Suprapubic skin (tissue), 4 donors: ENCODE results near the gene HBZ. TPM values are rescaled to one million over a fixed set of nuclear protein-coding genes. Genes with fewer than 3 reads are reported as not detected.

Experiments
- DNase-seq, 2 donors: peaks; one replicate each; pipeline ENCODE4 v3.0.0-alpha.2; 2019; ENCODE audit warnings: low spot score in 2 of 2
- H3K27ac ChIP-seq: fragments of 200-600 bp; sonication (generic); one replicate; pipeline ENCODE4 v1.5.1; 2019
- H3K27me3 ChIP-seq: fragments of 200-600 bp; sonication (generic); one replicate; pipeline ENCODE4 v1.5.1; 2019
- H3K36me3 ChIP-seq: fragments of 200-600 bp; sonication (generic); one replicate; pipeline ENCODE4 v1.5.1; 2019
- H3K4me1 ChIP-seq: fragments of 200-600 bp; sonication (generic); one replicate; pipeline ENCODE4 v1.5.1; 2019
- H3K4me3 ChIP-seq: fragments of 200-600 bp; sonication (generic); one replicate; pipeline ENCODE4 v1.5.1; 2019; ENCODE audit warnings: mild to moderate bottlenecking
- H3K9me3 ChIP-seq: fragments of 200-600 bp; sonication (generic); one replicate; pipeline ENCODE4 v1.5.1; 2019
- CTCF ChIP-seq, 2 donors: fragments of 200-600 bp in 1 of 2; fragments of 450-650 bp in 1 of 2; sonication (generic) in 1 of 2; IDR thresholded peaks; one replicate each; pipeline ENCODE4 v1.5.1; 2016 to 2019; ENCODE audit warnings: antibody characterized with exemption in 2 of 2, mild to moderate bottlenecking in 1 of 2, moderate library complexity in 1 of 2
- EP300 ChIP-seq: sonication (generic); formaldehyde crosslinking; IDR thresholded peaks from one replicate; pipeline ENCODE4 v1.6.1; 2017; ENCODE audit warnings: antibody characterized with exemption
- POLR2A ChIP-seq, 2 donors: fragments of 450-650 bp; IDR thresholded peaks; one replicate each; pipeline ENCODE4 v1.6.1; 2017; ENCODE audit warnings: antibody characterized with exemption in 2 of 2, mild to moderate bottlenecking in 2 of 2, moderate library complexity in 2 of 2
- POLR2AphosphoS5 ChIP-seq, 3 donors: sonication (generic); formaldehyde crosslinking; IDR thresholded peaks; one replicate each; pipeline ENCODE4 v1.6.1; 2017; ENCODE audit warnings: antibody characterized with exemption in 3 of 3
- WGBS: methylation state at CpG from one replicate; pipeline ENCODE4 v1.1.5; 2018; 5-methylcytosine and 5-hydroxymethylcytosine counted together
- total RNA-seq, 4 donors: library from RNA; depleted of rRNA; stranded (reverse); fragments of >200 nt; gene quantifications; one replicate each; pipeline ENCODE4 v1.1.0, GENCODE V29; 2016

The HBZ gene
- total RNA-seq, 4 donors from 2014 or later, result not detected

DNA sequence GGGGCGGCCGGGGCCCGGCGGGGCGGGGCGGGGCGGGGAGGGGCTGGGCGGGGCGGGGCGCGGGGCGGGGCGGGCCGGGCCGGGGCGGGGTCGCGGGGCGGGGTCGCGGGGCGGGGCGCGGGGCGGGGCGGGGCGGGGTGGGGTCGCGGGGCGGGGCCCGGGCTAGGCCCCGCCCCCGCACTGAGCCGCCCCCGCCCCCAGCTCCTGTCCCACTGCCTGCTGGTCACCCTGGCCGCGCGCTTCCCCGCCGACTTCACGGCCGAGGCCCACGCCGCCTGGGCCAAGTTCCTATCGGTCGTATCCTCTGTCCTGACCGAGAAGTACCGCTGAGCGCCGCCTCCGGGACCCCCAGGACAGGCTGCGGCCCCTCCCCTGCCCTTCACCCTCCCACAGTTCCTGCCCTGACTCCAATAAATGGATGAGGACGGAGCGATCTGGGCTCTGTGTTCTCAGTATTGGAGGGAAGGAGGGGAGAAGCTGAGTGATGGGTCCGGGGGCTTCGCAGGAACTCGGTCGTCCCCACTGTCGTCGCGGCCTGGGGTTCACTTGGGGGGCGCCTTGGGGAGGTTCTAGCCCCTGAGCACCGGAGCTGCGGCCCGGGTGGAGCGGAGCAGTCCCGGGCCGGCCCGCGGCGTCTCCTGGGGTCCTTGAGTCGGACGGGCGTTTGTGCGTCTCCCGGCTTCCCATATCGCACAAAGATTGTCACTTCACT lies 12.5 kb downstream of the HBZ start:
- Histone ChIP-seq H3K4me3 (peak overlapping the region; percentile 26), H3K27me3 (peaks cover 64% of the 10 kb centered on the region), H3K4me1 (peaks cover 18% of the 10 kb centered on the region), H3K27ac (no peak overlapping the region), H3K9me3 (no peaks in the 10 kb centered on the region), H3K36me3 (no peaks in the 10 kb centered on the region)
- WGBS, result no CpG with 5 or more reads among the region's 77 CpGs
- no peak for DNase-seq
- no peak for TF ChIP-seq CTCF (IDR thresholded peaks at IDR 0.05)

DNA sequence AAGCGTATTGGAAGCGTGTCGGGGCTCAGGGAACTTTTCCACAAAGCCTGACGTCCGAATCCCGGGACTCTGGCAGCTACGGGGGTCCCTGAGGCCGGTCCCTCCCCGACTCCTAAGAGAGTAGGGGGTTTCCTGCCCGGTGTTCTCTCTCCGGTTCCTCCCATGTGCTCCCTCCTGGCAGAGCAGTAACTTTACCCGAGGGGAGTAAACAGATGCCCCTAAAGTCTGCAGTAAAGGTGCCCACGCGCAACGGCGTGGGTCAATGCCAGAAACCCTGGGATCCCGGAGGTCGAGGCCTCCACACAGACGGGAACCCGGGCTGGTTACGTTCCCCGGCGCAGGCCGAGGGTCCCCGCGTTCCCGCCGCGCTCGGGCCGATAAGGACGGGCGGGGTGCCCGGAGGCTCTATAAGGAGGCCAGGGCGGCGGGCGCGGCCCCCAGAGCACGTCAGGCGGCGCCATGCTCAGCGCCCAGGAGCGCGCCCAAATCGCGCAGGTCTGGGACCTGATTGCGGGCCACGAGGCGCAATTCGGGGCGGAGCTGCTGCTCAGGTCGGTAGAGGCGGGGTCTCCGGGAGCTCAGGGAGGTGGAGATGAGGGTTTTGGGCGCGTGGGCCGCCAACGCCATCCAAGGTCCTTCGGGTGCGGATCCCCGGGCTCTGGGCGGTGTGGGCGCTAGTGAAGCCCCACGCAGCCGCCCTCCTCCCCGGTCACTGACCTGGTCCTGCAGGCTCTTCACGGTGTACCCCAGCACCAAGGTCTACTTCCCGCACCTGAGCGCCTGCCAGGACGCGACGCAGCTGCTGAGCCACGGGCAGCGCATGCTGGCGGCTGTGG lies 13.3 kb downstream of the HBZ start, which contains the start of gene HBM:
Gene HBM, plus strand, starts transcription at position 440 of the 836 bp plus-strand sequence. Its CDS starts 20 bp downstream, at position 460.
- H3K9me3 ChIP-seq, result no peaks in the 10 kb centered on the region
- no peak for DNase-seq
- no peak for TF ChIP-seq CTCF (IDR thresholded peaks at IDR 0.05)
- TF ChIP-seq POLR2AphosphoS5 (IDR thresholded peaks at IDR 0.05), result no peak
- WGBS, result 0% methylated on average over 22 of the region's 75 CpGs
- H3K27ac ChIP-seq, result no peak within 1 kb of the TSS
- H3K4me1 ChIP-seq, result peaks cover 18% of the 10 kb centered on the region
- H3K27me3 ChIP-seq, result peaks cover 68% of the 10 kb centered on the region
- H3K4me3 ChIP-seq, result peak within 1 kb of the TSS; percentile 26
- H3K36me3 ChIP-seq, result no peaks in the 10 kb centered on the region

DNA sequence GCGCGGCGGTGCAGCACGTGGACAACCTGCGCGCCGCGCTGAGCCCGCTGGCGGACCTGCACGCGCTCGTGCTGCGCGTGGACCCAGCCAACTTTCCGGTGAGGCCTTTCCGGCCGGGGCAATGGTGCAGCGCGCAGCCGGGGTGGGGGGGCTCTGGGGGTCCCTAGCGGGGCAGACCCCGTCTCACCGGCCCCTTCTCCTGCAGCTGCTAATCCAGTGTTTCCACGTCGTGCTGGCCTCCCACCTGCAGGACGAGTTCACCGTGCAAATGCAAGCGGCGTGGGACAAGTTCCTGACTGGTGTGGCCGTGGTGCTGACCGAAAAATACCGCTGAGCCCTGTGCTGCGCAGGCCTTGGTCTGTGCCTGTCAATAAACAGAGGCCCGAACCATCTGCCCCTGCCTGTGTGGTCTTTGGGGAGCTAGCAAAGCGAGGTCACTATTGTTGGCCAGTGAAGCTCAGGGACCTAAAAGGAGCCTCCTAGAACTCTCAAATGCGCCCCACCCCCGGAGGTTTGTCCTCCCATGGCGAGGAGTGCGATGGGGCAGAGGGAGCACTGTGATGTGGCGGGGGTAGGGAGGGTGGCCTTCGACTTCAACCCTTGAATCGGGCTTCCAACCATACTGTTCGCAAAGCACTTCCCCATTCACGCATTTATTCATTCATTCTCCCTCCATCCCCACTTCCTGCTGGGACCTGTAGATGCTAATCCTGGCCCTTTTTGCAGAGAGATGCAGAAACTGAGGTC lies 14.1 kb downstream of the HBZ start:
- Histone ChIP-seq H3K9me3 (no peaks in the 10 kb centered on the region), H3K36me3 (no peaks in the 10 kb centered on the region), H3K4me3 (peak overlapping the region; percentile 25), H3K27ac (no peak overlapping the region), H3K27me3 (peaks cover 72% of the 10 kb centered on the region), H3K4me1 (peaks cover 18% of the 10 kb centered on the region)
- 8% methylated on average over 18 of the region's 45 CpGs for WGBS
- no peak for TF ChIP-seq POLR2AphosphoS5 (IDR thresholded peaks at IDR 0.05)
- no peak for DNase-seq

DNA sequence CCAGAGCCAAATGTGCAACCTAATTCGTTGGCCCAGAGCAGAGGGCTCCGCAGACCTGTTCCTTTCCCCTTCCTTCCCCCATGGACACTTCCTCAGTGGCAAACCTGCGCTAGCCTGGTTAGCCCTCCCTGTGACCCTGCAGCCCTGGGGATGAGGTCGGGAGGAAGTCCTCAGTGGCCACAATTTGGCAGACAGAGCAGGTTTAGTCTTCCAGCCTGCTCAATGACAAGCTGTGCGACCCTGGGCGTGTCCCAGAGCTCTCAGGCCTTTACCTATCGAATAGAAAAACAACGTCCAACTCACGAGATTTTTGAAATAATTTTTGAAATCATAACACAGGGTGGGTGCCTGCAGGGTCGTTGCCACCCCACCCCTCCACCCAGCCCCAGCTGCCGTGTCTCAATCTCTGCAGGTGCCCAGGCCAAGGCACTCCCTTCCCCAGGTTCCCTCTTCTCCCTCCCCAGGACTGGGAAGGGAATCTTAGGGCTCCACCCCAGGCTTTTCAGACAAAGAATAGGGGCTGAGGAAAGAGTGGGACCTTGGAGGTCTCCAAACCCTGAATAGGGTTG lies 14.8 kb downstream of the HBZ start:
- Histone ChIP-seq H3K27me3 (peaks cover 77% of the 10 kb centered on the region), H3K4me3 (no peak overlapping the region), H3K4me1 (peaks cover 18% of the 10 kb centered on the region), H3K36me3 (no peaks in the 10 kb centered on the region), H3K9me3 (no peaks in the 10 kb centered on the region), H3K27ac (no peak overlapping the region)
- TF ChIP-seq EP300 (no peak), POLR2A (IDR thresholded peaks at IDR 0.05) (no peak), POLR2AphosphoS5 (IDR thresholded peaks at IDR 0.05) (no peak), CTCF (IDR thresholded peaks at IDR 0.05) (no peak)
- no peak for DNase-seq
- WGBS, result 19% methylated on average over 11 of the region's 11 CpGs

GRCh38 chr16:168424-168823 lies 16.0 kb downstream of the HBZ start:
- H3K36me3 ChIP-seq, result no peaks in the 10 kb centered on the region
- 76% methylated on average over 5 of the region's 6 CpGs for WGBS
- no peak overlapping the region for H3K27ac ChIP-seq
- H3K27me3 ChIP-seq, result peaks cover 73% of the 10 kb centered on the region
- peaks cover 18% of the 10 kb centered on the region for H3K4me1 ChIP-seq
- no peak for TF ChIP-seq POLR2AphosphoS5 (IDR thresholded peaks at IDR 0.05)
- no peak for DNase-seq
- H3K4me3 ChIP-seq, result no peak overlapping the region
- H3K9me3 ChIP-seq, result no peaks in the 10 kb centered on the region
